K562 (cell line): ENCODE data around the gene SIDT2. TPM values are rescaled to one million over a fixed set of nuclear protein-coding genes. Genes with fewer than 3 reads are reported as not detected.

Source experiments
- E2F3 ChIP-seq: fragments of 250-450 bp; sonication (Bioruptor Pico); IDR thresholded peaks from 2 replicates; pipeline ENCODE4 v1.4.0; 2020; ENCODE audit warnings: mild to moderate bottlenecking
- ELK1 ChIP-seq: sonication (generic); formaldehyde crosslinking; IDR thresholded peaks from 2 replicates; pipeline ENCODE4 v1.8.1; 2022; ENCODE audit warnings: missing genetic modification reagents
- EWSR1 ChIP-seq: fragments of 450-650 bp; IDR thresholded peaks from 2 replicates; pipeline ENCODE4 v1.6.1; 2018; ENCODE audit warnings: borderline replicate concordance, mild to moderate bottlenecking, low read depth, moderate library complexity; ENCODE audit not compliant: partially characterized antibody
- HDGF ChIP-seq: fragments of 450-650 bp; IDR thresholded peaks from 2 replicates; pipeline ENCODE4 v1.6.1; 2016
- MCM7 ChIP-seq, 2 experiments: fragments of 450-650 bp; IDR thresholded peaks; 2 replicates each; pipeline ENCODE4 v1.6.1; 2016 to 2018
- MED1 ChIP-seq: sonication (generic); formaldehyde crosslinking; IDR thresholded peaks from 2 replicates; pipeline ENCODE4 v1.8.1; 2023; ENCODE audit warnings: missing genetic modification reagents, borderline replicate concordance
- NR1H2 ChIP-seq: sonication (generic); formaldehyde crosslinking; IDR thresholded peaks from 2 replicates; pipeline ENCODE4 v1.4.0; 2020; ENCODE audit warnings: mild to moderate bottlenecking, missing genetic modification reagents
- RBFOX2 ChIP-seq: fragments of 200-400 bp; formaldehyde crosslinking; IDR thresholded peaks from 2 replicates; pipeline ENCODE4 v1.6.1; 2017; ENCODE audit warnings: low read depth, mild to moderate bottlenecking, low read length, moderate library complexity
- SAFB2 ChIP-seq: fragments of 200-400 bp; formaldehyde crosslinking; IDR thresholded peaks from 2 replicates; pipeline ENCODE4 v1.6.1; 2018; ENCODE audit warnings: borderline replicate concordance, low read length, low read depth, moderate library complexity; ENCODE audit not compliant: severe bottlenecking
- SAP30 ChIP-seq: fragments of 200-600 bp; sonication (generic); IDR thresholded peaks from 2 replicates; pipeline ENCODE4 v1.6.1; 2012; ENCODE audit warnings: borderline replicate concordance, low read depth, mild to moderate bottlenecking, moderate library complexity, low read length, control low read depth, inconsistent platforms; ENCODE audit not compliant: insufficient read depth, poor library complexity, severe bottlenecking
- SIN3A ChIP-seq, 2 experiments: fragments of 150-350 bp in 1 of 2; IDR thresholded peaks; 2 replicates each; pipeline ENCODE4 v1.6.1; 2011 to 2016; ENCODE audit warnings: borderline replicate concordance in 2 of 2, low read depth in 2 of 2, low read length in 2 of 2, mild to moderate bottlenecking in 2 of 2, moderate library complexity in 2 of 2; ENCODE audit not compliant: control insufficient read depth in 1 of 2
- SIX5 ChIP-seq, 2 experiments: IDR thresholded peaks; 2 replicates each; pipeline ENCODE4 v1.6.1; 2011; ENCODE audit warnings: low read length in 2 of 2, borderline replicate concordance in 1 of 2, low read depth in 1 of 2, mild to moderate bottlenecking in 1 of 2, moderate library complexity in 1 of 2; ENCODE audit not compliant: insufficient read depth in 1 of 2
- SMC3 ChIP-seq: conservative IDR thresholded peaks from 2 replicates; pipeline ENCODE4 v1.6.1; 2011; ENCODE audit warnings: low read depth, low read length, improper control_type of control experiment; ENCODE audit not compliant: insufficient read depth
- SP2 ChIP-seq: IDR thresholded peaks from 2 replicates; pipeline ENCODE4 v1.6.1; 2011; ENCODE audit warnings: mild to moderate bottlenecking, low read depth, low read length, moderate library complexity; ENCODE audit not compliant: poor library complexity, severe bottlenecking; ENCODE audit errors: extremely low read depth
- STAG1 ChIP-seq: sonication (generic); formaldehyde crosslinking; IDR thresholded peaks from 2 replicates; pipeline ENCODE4 v1.5.0; 2020; ENCODE audit warnings: missing genetic modification reagents, borderline replicate concordance
- TAF9B ChIP-seq: fragments of 450-650 bp; IDR thresholded peaks from 2 replicates; pipeline ENCODE4 v1.6.1; 2018; ENCODE audit warnings: mild to moderate bottlenecking; ENCODE audit not compliant: partially characterized antibody
- ZFP30 ChIP-seq: fragments of 250-450 bp; sonication (Bioruptor Pico); IDR thresholded peaks from 2 replicates; pipeline ENCODE4 v1.8.0; 2022; ENCODE audit warnings: moderate library complexity, mild to moderate bottlenecking, inconsistent platforms, borderline replicate concordance
- ZNF766 ChIP-seq: fragments of 200-800 bp; sonication (Bioruptor generic); conservative IDR thresholded peaks from 2 replicates; pipeline ENCODE4 v1.6.1; 2016; ENCODE audit warnings: missing genetic modification characterization, missing compliant biosample characterization
- polyA plus RNA-seq, 8 experiments: library from polyadenylated mRNA; depleted of rRNA in 4 of 8; stranded (reverse) in 5 of 8; unstranded in 3 of 8; fragments of >200 nt; fragmentation: Nextera tagmentation in 2 of 8; fragmentation: Illumina TruSeq in 1 of 8; extraction: Ambion mirVana in 2 of 8; extraction: Trizol in 1 of 8; gene quantifications; 2 replicates each; pipeline versions ENCODE4 v1.2.1 to v1.2.3, GENCODE V29; 2011 to 2014; ENCODE audit warnings: inconsistent platforms in 1 of 8, missing spikeins in 1 of 8
- total RNA-seq, 7 experiments: library from RNA; depleted of rRNA in 6 of 7; stranded (reverse); fragments of >200 nt in 6 of 7; fragmentation: Illumina TruSeq in 2 of 7; extraction: Trizol in 2 of 7; gene quantifications; 2 replicates each; pipeline versions ENCODE4 v1.2.1 to v1.2.3, GENCODE V29; 2011 to 2021; ENCODE audit warnings: low replicate concordance in 1 of 7
- TF ChIP-seq, protein P1 (sequence below), 2 experiments: fragments of 250-450 bp in 1 of 2; fragments of 450-650 bp in 1 of 2; sonication (Bioruptor Pico) in 1 of 2; IDR thresholded peaks; 2 replicates each; pipeline versions ENCODE4 v1.6.1 to v1.8.0; 2016 to 2021; ENCODE audit warnings: mild to moderate bottlenecking in 2 of 2, moderate library complexity in 2 of 2, missing compliant biosample characterization in 1 of 2, missing genetic modification characterization in 1 of 2
- TF ChIP-seq, protein P2 (sequence below): fragments of 200-800 bp; sonication (Bioruptor generic); IDR thresholded peaks from 2 replicates; pipeline ENCODE4 v1.6.1; 2017; ENCODE audit warnings: missing genetic modification characterization, missing compliant biosample characterization
- TF ChIP-seq, protein P3 (sequence below), 2 experiments: fragments of 450-650 bp; IDR thresholded peaks; 2 replicates each; pipeline ENCODE4 v1.6.1; 2016

Gene SIDT2
- total and polyA plus RNA-seq, 9 of the 15 experiments (the other 6 are each of a cell fraction or from before 2014, with no cell fraction given) = 2.4 to 20.2 (median 6.5) TPM

DNA sequence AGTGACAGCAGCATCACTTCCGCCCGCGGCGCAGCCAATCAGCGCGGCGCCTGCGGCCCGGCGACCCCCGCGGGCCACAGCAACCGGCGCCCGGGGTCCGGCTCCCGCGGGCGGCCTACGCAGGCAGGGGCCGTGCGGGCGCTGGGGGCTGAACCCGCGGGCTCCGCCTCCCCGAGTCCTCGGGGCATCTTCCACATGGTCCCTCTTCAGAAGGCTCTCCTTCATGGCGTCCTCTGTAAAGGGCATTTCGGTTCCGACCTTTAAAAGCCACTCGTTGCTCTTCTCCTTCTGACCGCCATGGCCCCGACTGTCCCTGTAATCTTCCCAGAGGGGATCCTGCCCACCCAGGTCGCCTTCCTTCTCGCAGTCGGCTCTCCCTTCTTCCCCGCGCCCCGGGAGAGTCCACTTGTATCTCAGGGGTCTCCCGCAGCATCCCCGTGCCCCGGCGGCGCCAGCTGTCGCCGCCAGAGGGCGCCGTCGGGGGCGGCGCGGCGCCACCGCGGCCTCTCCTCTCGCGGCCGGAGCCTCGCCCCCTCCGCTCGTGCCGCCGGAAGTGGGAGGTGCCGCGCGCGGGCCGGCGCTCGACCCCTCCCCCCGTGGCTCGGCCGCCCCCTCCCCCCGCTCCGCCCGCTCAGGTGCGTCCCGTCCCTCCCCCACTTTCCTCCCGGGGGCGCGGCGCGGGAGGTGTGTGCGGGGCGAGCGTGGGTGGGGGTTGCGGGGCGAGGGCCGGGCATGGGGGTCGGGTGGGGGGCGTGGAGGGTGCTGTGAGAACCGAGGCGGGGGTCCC is 53.7 kb downstream of the SIDT2 start, which contains the start of gene RNF214 (continued):
- TF ChIP-seq HDGF = no peak
- peak; percentile 82 for TF ChIP-seq RBFOX2
- TF ChIP-seq NR1H2 (CRISPR knock-in tag) = no peak
- 0 out of 4 replicates have a peak, but pooled peaks of 1 of the 2 experiments have one; percentile 8 for TF ChIP-seq SIX5 (IDR thresholded peaks at IDR 0.05; ENCODE audit: borderline replicate concordance in 1 of 2, insufficient read depth in 1 of 2, low read depth in 1 of 2, low read length in 2 of 2)
- TF ChIP-seq ZNF766 (CRISPR knock-in tag) = no peak
- peak; percentile 40; the same call in 1 of the 2 replicates for TF ChIP-seq SMC3
- peak; percentile 42 for TF ChIP-seq SP2
- TF ChIP-seq, protein P1, sequence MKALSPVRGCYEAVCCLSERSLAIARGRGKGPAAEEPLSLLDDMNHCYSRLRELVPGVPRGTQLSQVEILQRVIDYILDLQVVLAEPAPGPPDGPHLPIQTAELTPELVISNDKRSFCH (CRISPR knock-in tag; IDR thresholded peaks at IDR 0.05) = no peak
- TF ChIP-seq, protein P1 (tag; IDR thresholded peaks at IDR 0.05) = peak; percentile 80
- TF ChIP-seq STAG1 (CRISPR knock-in tag) = no peak
- TF ChIP-seq TAF9B = no peak
- TF ChIP-seq, protein P2, sequence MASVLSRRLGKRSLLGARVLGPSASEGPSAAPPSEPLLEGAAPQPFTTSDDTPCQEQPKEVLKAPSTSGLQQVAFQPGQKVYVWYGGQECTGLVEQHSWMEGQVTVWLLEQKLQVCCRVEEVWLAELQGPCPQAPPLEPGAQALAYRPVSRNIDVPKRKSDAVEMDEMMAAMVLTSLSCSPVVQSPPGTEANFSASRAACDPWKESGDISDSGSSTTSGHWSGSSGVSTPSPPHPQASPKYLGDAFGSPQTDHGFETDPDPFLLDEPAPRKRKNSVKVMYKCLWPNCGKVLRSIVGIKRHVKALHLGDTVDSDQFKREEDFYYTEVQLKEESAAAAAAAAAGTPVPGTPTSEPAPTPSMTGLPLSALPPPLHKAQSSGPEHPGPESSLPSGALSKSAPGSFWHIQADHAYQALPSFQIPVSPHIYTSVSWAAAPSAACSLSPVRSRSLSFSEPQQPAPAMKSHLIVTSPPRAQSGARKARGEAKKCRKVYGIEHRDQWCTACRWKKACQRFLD = peak; percentile 91
- TF ChIP-seq SAFB2 = no peak
- no peak for TF ChIP-seq ELK1 (CRISPR knock-in tag)
- TF ChIP-seq EWSR1 = no peak
- TF ChIP-seq MED1 (CRISPR knock-in tag) = no peak
- TF ChIP-seq SAP30 = peak; percentile 52
- TF ChIP-seq ZFP30 (CRISPR knock-in tag) = no peak
- TF ChIP-seq E2F3 (CRISPR knock-in tag) = 0 out of 2 replicates have a peak, but pooled peaks have one; percentile 38
- TF ChIP-seq, protein P3, sequence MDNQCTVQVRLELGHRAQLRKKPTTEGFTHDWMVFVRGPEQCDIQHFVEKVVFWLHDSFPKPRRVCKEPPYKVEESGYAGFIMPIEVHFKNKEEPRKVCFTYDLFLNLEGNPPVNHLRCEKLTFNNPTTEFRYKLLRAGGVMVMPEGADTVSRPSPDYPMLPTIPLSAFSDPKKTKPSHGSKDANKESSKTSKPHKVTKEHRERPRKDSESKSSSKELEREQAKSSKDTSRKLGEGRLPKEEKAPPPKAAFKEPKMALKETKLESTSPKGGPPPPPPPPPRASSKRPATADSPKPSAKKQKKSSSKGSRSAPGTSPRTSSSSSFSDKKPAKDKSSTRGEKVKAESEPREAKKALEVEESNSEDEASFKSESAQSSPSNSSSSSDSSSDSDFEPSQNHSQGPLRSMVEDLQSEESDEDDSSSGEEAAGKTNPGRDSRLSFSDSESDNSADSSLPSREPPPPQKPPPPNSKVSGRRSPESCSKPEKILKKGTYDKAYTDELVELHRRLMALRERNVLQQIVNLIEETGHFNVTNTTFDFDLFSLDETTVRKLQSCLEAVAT (IDR thresholded peaks at IDR 0.05) = no peak
- TF ChIP-seq SIN3A (IDR thresholded peaks at IDR 0.05; ENCODE audit: borderline replicate concordance in 2 of 2, control insufficient read depth in 1 of 2, low read depth in 2 of 2, low read length in 2 of 2) = peak in 1 of 2 experiments; percentile 23; a peak in 2 of 4 replicates
- no peak for TF ChIP-seq MCM7 (IDR thresholded peaks at IDR 0.05)
